Myocyte (in vitro differentiated cells): Measurements from ENCODE around the gene DMXL1. TPM values are rescaled to one million over a fixed set of nuclear protein-coding genes. Genes with fewer than 3 reads are reported as not detected.

Experiments used
- DNase-seq: peaks from one replicate; pipeline ENCODE4 v3.0.0-alpha.2; 2012; ENCODE audit warnings: low read depth
- total RNA-seq: library from RNA; depleted of rRNA; stranded (reverse); fragments of >200 nt; gene quantifications from 2 replicates; pipeline ENCODE4 v1.2.3, GENCODE V29; 2014

DMXL1 gene
- total RNA-seq, 1 donor from 2014 or later: 27.9 TPM

- peak; percentile 94 for DNase-seq
Observed at GRCh38 chr5:119268387-119269060, 197.6 kb downstream of the DMXL1 start.

- DNase-seq: peak; percentile 24
Observed at GRCh38 chr5:119269061-119269944, 198.4 kb downstream of the DMXL1 start.

GRCh38 chr5:119270121-119270565 lies 199.3 kb downstream of the DMXL1 start:
- no peak for DNase-seq

GRCh38 chr5:119270960-119271757 lies 200.3 kb downstream of the DMXL1 start:
- no peak for DNase-seq

GRCh38 chr5:119271758-119272730 lies 201.2 kb downstream of the DMXL1 start:
- DNase-seq: no peak

- no peak for DNase-seq
Observed at GRCh38 chr5:119273391-119273839, 202.5 kb downstream of the DMXL1 start.

- no peak for DNase-seq
Observed at GRCh38 chr5:119274030-119274766, 203.3 kb downstream of the DMXL1 start.

- DNase-seq: no peak
Observed at GRCh38 chr5:119274767-119275130, 203.9 kb downstream of the DMXL1 start.

- DNase-seq: no peak
Observed at GRCh38 chr5:119275146-119275545, 204.3 kb downstream of the DMXL1 start.

GRCh38 chr5:119275601-119276173 lies 204.8 kb downstream of the DMXL1 start:
- DNase-seq: no peak

GRCh38 chr5:119276978-119277377 lies 206.1 kb downstream of the DMXL1 start:
- DNase-seq: no peak

- no peak for DNase-seq
Observed at GRCh38 chr5:119279093-119279492, 208.2 kb downstream of the DMXL1 start.

- DNase-seq: no peak
Observed at GRCh38 chr5:119280380-119280779, 209.5 kb downstream of the DMXL1 start.

- DNase-seq: no peak
Observed at GRCh38 chr5:119282628-119283027, 211.7 kb downstream of the DMXL1 start.

- no peak for DNase-seq
Observed at GRCh38 chr5:119284031-119284430, 213.1 kb downstream of the DMXL1 start.

- peak; percentile 36 for DNase-seq
Observed at GRCh38 chr5:119285070-119285916, 214.4 kb downstream of the DMXL1 start.

- DNase-seq: no peak
Observed at GRCh38 chr5:119286511-119287488, 215.9 kb downstream of the DMXL1 start.
